Left colon (tissue), 2 donors: Measurements from ENCODE around the gene OMG. TPM values are rescaled to one million over a fixed set of nuclear protein-coding genes. Genes with fewer than 3 reads are reported as not detected.
A peak's percentile ranks its signal among the peaks of the same experiment; 100 is the strongest.
"Not testable (repeated sequence)": the region's sequence is repeated elsewhere in the genome, so short reads cannot be mapped to it uniquely, and the experiment has no call there.

Experiments used
- ATAC-seq: fragments of 200-7000 bp; cut with Tn5 transposase; one replicate; pipeline ENCODE4 v1.9.1; 2020; ENCODE audit warnings: mild to moderate bottlenecking, moderate library complexity
- DNase-seq, 2 donors: peaks; one replicate each; pipeline ENCODE4 v3.0.0-alpha.2; 2020
- intact Hi-C, 2 donors: fragments of 100-400 bp; cut with DNase I in 1 of 2; cut with micrococcal nuclease in 1 of 2; formaldehyde crosslinking; loops; one replicate each; pipeline versions ENCODE4 v1.11.2 to v1.14.0; 2022; cut with DNase I, micrococcal nuclease
- total RNA-seq, 2 donors: library from RNA; stranded (reverse); fragmentation: NEBNext Ultra II Directional; extraction: Animal tissue kit (Norgen Biotek cat#: 25700); gene quantifications; one replicate each; pipeline ENCODE4 v1.2.1, GENCODE V29; 2021
- donor health status: DM: no; HTN: no; CAD: no.
- donor health status: DM: yes; HTN: yes; CAD: no.

The OMG gene
- total RNA-seq, 2 donors from 2014 or later, result 0.50 TPM; not detected in 1

GRCh38 chr17:31310886-31311285 lies 13.8 kb upstream of the OMG start:
- DNase-seq, result peak in 1 of 2 donors; percentile 24
- intact Hi-C loops, result no loop called here

GRCh38 chr17:31310260-31310659 lies 13.2 kb upstream of the OMG start:
- DNase-seq (no peak), ATAC-seq (no peak)
- intact Hi-C loops, result no loop called here

More at GRCh38 chr17:31310886-31311285, 13.8 kb upstream of the OMG start:
- no peak for ATAC-seq

GRCh38 chr17:31309556-31309955 lies 12.5 kb upstream of the OMG start:
- ATAC-seq, result no peak
- no peak for DNase-seq
- intact Hi-C loops, result no loop called here

GRCh38 chr17:31308372-31309334 lies 11.6 kb upstream of the OMG start:
- peak; percentile 85 for ATAC-seq

GRCh38 chr17:31307640-31308039 lies 10.6 kb upstream of the OMG start:
- ATAC-seq (no peak), DNase-seq (no peak)
- intact Hi-C loops, result no loop called here

More at GRCh38 chr17:31308372-31309334, 11.6 kb upstream of the OMG start:
- no peak for DNase-seq
- intact Hi-C loops, result no loop called here

- ATAC-seq (no peak), DNase-seq (no peak)
- intact Hi-C loops, result no loop called here
Measured at GRCh38 chr17:31299624-31300023, 2.6 kb upstream of the OMG start.

GRCh38 chr17:31296142-31296541 lies 897 bp downstream of the OMG start:
- DNase-seq (no peak), ATAC-seq (no peak)
- intact Hi-C loops, result no loop called here

- no peak for ATAC-seq
- no peak for DNase-seq
- intact Hi-C loops, result no loop called here
Measured at GRCh38 chr17:31295489-31295871, 1.6 kb downstream of the OMG start.

GRCh38 chr17:31294820-31295488 lies 2.1 kb downstream of the OMG start:
- DNase-seq, result no peak
- intact Hi-C loops, result no loop called here

GRCh38 chr17:31294231-31294630 lies 2.8 kb downstream of the OMG start:
- no peak for ATAC-seq
- no peak for DNase-seq
- intact Hi-C loops, result no loop called here

More at GRCh38 chr17:31294820-31295488, 2.1 kb downstream of the OMG start:
- no peak for ATAC-seq

GRCh38 chr17:31293581-31293980 lies 3.5 kb downstream of the OMG start:
- intact Hi-C loops, result no loop called here
- DNase-seq (no peak), ATAC-seq (no peak)

GRCh38 chr17:31291820-31292219 lies 5.2 kb downstream of the OMG start:
- no peak for ATAC-seq
- intact Hi-C loops, result no loop called here
- DNase-seq, result no peak

- intact Hi-C loops, result no loop called here
- no peak for ATAC-seq
Measured at GRCh38 chr17:31289790-31290189, 7.2 kb downstream of the OMG start.

GRCh38 chr17:31287932-31288331 lies 9.1 kb downstream of the OMG start:
- DNase-seq, intact Hi-C loops, ATAC-seq: not testable (repeated sequence)

More at GRCh38 chr17:31289790-31290189, 7.2 kb downstream of the OMG start:
- DNase-seq, result no peak

GRCh38 chr17:31286587-31286986 lies 10.5 kb downstream of the OMG start:
- intact Hi-C loops, result no loop called here
- DNase-seq (no peak), ATAC-seq (no peak)

- intact Hi-C loops, result no loop called here
- ATAC-seq, result no peak
Measured at GRCh38 chr17:31283841-31284240, 13.2 kb downstream of the OMG start.

GRCh38 chr17:31281061-31281460 lies 16.0 kb downstream of the OMG start:
- no peak for ATAC-seq
- no peak for DNase-seq
- intact Hi-C loops, result no loop called here

More at GRCh38 chr17:31283841-31284240, 13.2 kb downstream of the OMG start:
- no peak for DNase-seq

- intact Hi-C loops, result no loop called here
- no peak for DNase-seq
- ATAC-seq, result no peak
Measured at GRCh38 chr17:31279401-31279800, 17.6 kb downstream of the OMG start.

- DNase-seq, result no peak
- intact Hi-C loops, result no loop called here
- no peak for ATAC-seq
Measured at GRCh38 chr17:31275116-31275515, 21.9 kb downstream of the OMG start.

GRCh38 chr17:31274252-31274651 lies 22.8 kb downstream of the OMG start:
- intact Hi-C loops, result no loop called here

More at GRCh38 chr17:31274252-31274651, 22.8 kb downstream of the OMG start:
- no peak for ATAC-seq
- DNase-seq, result no peak
